ENCODE results near the gene CAMTA1. TPM values are rescaled to one million over a fixed set of nuclear protein-coding genes. Genes with fewer than 3 reads are reported as not detected.

The CAMTA1 gene
- total RNA-seq, 1 experiment from 2014 or later, result 60.0 TPM

DNA sequence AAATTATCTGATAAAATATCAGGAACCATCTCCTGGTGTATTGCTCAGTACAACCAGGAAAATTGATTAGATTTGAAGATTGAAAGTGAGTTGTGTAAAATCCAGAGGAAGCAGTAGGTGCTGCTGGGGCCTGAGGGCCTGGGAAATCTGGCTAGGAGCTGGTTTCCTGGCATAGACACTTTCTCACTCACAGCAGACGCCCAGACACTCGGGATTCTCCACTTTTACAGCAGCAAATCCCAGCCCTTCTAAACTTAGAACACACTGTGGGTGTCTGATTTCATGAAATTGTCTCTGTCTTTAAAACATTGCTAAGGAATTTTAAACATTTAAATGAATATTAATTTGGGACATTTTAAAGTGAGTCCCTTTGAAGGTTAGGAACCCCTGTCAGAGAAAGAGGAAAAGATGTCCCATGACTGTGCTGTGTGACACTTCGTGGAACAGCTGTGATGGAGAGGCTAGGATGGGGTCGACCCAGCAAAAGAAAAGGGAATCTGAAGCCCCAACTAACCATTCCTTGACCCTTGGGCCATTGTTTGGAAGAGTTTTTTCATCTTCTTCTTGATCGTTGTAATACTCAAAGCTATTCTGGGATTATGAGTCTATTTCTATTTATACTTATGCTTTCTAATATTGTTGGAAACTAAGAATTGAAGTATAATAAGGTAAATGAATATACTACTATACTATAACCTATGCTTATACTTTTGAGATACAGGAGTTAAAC is 936.9 kb downstream of the CAMTA1 start:
- Mint-ChIP-seq H3K9me3 (ENCODE audit: unreplicated experiment) (no peaks in the 10 kb centered on the region), H3K4me3 (ENCODE audit: unreplicated experiment) (no peak overlapping the region), H3K27me3 (ENCODE audit: insufficient read depth, unreplicated experiment) (no peaks in the 10 kb centered on the region), H3K36me3 (ENCODE audit: insufficient read depth, unreplicated experiment) (no peaks in the 10 kb centered on the region), H3K4me1 (ENCODE audit: low read depth, unreplicated experiment) (no peaks in the 10 kb centered on the region), H3K27ac (ENCODE audit: unreplicated experiment) (no peak overlapping the region)
- TF ChIP-seq, protein P1, sequence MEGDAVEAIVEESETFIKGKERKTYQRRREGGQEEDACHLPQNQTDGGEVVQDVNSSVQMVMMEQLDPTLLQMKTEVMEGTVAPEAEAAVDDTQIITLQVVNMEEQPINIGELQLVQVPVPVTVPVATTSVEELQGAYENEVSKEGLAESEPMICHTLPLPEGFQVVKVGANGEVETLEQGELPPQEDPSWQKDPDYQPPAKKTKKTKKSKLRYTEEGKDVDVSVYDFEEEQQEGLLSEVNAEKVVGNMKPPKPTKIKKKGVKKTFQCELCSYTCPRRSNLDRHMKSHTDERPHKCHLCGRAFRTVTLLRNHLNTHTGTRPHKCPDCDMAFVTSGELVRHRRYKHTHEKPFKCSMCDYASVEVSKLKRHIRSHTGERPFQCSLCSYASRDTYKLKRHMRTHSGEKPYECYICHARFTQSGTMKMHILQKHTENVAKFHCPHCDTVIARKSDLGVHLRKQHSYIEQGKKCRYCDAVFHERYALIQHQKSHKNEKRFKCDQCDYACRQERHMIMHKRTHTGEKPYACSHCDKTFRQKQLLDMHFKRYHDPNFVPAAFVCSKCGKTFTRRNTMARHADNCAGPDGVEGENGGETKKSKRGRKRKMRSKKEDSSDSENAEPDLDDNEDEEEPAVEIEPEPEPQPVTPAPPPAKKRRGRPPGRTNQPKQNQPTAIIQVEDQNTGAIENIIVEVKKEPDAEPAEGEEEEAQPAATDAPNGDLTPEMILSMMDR (IDR thresholded peaks at IDR 0.05; ENCODE audit: insufficient read depth in 1 of 2, low read depth in 1 of 2, low read length in 1 of 2, severe bottlenecking in 1 of 2, unreplicated experiment in 1 of 2), result no peak
- POLR2A ChIA-PET, result no interaction called here
- no peaks in the 10 kb centered on the region; the same call in 1 of the 2 replicates for H3K27me3 ChIP-seq (replicated peaks; ENCODE audit: control insufficient read depth, insufficient read depth, low read length)
- no peaks in the 10 kb centered on the region for H3K9me3 ChIP-seq
- DNase-seq, result no peak
- peaks cover 7% of the 10 kb centered on the region; the same call in 1 of the 2 replicates for H3K4me1 ChIP-seq
- BruUV-seq (replicated peaks), result no TSS peak
- CTCF ChIA-PET, result no interaction called here
- H3K4me3 ChIP-seq (ENCODE audit: low read depth, low read length), result no peak overlapping the region
- intact Hi-C loops (cut with micrococcal nuclease; ENCODE audit: unreplicated experiment), result no loop called here
- no peaks in the 10 kb centered on the region for H3K36me3 ChIP-seq (ENCODE audit: control insufficient read depth, insufficient read depth, low read length)

DNA sequence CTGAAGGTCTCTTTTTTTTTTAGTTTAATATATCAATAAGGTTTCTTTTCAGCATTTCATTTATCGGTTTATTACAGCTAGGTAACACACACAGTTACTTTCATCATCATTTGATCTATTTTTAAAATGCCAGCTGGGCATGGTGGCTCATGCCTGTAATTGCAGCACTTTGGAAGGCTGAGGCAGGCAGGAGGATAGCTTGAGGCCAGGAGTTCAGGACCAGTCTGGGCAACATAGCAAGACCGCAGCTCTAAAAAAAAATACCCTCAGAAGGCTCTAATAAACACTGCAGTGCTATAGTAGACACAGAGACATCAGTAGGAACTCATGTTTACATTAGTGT is 937.4 kb downstream of the CAMTA1 start:
- H3K27ac Mint-ChIP-seq (ENCODE audit: unreplicated experiment), result no peak overlapping the region
- no peak overlapping the region for H3K4me3 Mint-ChIP-seq (ENCODE audit: unreplicated experiment)
- Histone ChIP-seq H3K4me1 (0 out of 2 replicates have a peak, but pooled peaks cover 5% of the 10 kb centered on the region), H3K36me3 (ENCODE audit: control insufficient read depth, insufficient read depth, low read length) (no peaks in the 10 kb centered on the region), H3K27me3 (replicated peaks; ENCODE audit: control insufficient read depth, insufficient read depth, low read length) (no peaks in the 10 kb centered on the region; the same call in 1 of the 2 replicates), H3K4me3 (ENCODE audit: low read depth, low read length) (no peak overlapping the region), H3K9me3 (no peaks in the 10 kb centered on the region)
- ChIA-PET POLR2A (no interaction called here), CTCF (no interaction called here)
- no peaks in the 10 kb centered on the region for H3K9me3 Mint-ChIP-seq (ENCODE audit: unreplicated experiment)
- intact Hi-C loops (cut with micrococcal nuclease; ENCODE audit: unreplicated experiment), result no loop called here
- DNase-seq, result no peak
- no peaks in the 10 kb centered on the region for H3K36me3 Mint-ChIP-seq (ENCODE audit: insufficient read depth, unreplicated experiment)
- H3K4me1 Mint-ChIP-seq (ENCODE audit: low read depth, unreplicated experiment), result no peaks in the 10 kb centered on the region
- BruUV-seq (replicated peaks), result no TSS peak
- TF ChIP-seq, protein P1 (IDR thresholded peaks at IDR 0.05; ENCODE audit: insufficient read depth in 1 of 2, low read depth in 1 of 2, low read length in 1 of 2, severe bottlenecking in 1 of 2, unreplicated experiment in 1 of 2), result no peak
- no peaks in the 10 kb centered on the region for H3K27me3 Mint-ChIP-seq (ENCODE audit: insufficient read depth, unreplicated experiment)

DNA sequence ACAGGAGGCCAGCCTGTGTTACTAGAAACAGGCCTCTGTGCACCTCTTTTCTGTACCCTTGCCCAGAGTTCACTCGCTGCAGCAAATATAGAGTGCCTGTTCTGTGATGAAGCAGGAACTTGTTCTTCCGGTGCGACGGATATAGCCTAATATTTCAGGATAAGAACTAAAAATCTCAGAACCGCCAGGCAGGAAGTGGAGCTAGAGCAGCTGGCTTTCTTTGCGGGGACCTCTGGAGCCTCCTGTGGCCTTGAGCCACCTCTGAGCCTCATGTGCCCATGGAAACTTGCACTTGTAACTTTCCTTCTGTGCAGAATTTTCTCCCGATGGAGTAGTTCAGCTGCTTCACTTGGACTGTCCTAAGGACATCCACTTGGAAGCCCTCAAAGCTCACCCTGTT is 941.4 kb downstream of the CAMTA1 start:
- CTCF ChIA-PET, result interaction anchor here (1.0 kb wide), 1 partner anchor 59 kb away, joined by 3 read pairs; no protein-coding TSS in a partner anchor
- intact Hi-C loops (cut with micrococcal nuclease; ENCODE audit: unreplicated experiment), result no loop called here

More for the DNA sequence above, 941.4 kb downstream of the CAMTA1 start:
- BruUV-seq (replicated peaks), result no TSS peak
- no peaks in the 10 kb centered on the region; the same call in 1 of the 2 replicates for H3K27me3 ChIP-seq (replicated peaks; ENCODE audit: control insufficient read depth, insufficient read depth, low read length)
- Mint-ChIP-seq H3K27me3 (ENCODE audit: insufficient read depth, unreplicated experiment) (no peaks in the 10 kb centered on the region), H3K9me3 (ENCODE audit: unreplicated experiment) (no peaks in the 10 kb centered on the region), H3K4me3 (ENCODE audit: unreplicated experiment) (no peak overlapping the region), H3K27ac (ENCODE audit: unreplicated experiment) (no peak overlapping the region), H3K36me3 (ENCODE audit: insufficient read depth, unreplicated experiment) (no peaks in the 10 kb centered on the region), H3K4me1 (ENCODE audit: low read depth, unreplicated experiment) (no peaks in the 10 kb centered on the region)
- H3K9me3 ChIP-seq, result no peaks in the 10 kb centered on the region
- TF ChIP-seq, protein P1 (IDR thresholded peaks at IDR 0.05; ENCODE audit: insufficient read depth in 1 of 2, low read depth in 1 of 2, low read length in 1 of 2, severe bottlenecking in 1 of 2, unreplicated experiment in 1 of 2), result no peak
- no peaks in the 10 kb centered on the region for H3K36me3 ChIP-seq (ENCODE audit: control insufficient read depth, insufficient read depth, low read length)
- no peak for DNase-seq
- H3K4me1 ChIP-seq, result no peaks in the 10 kb centered on the region
- no peak overlapping the region for H3K4me3 ChIP-seq (ENCODE audit: low read depth, low read length)
- POLR2A ChIA-PET, result no interaction called here
